HL-60 (cell line): ENCODE data around the gene COPE.

Experiments used
- DNase-seq, 2 experiments: peaks; one replicate each; pipeline ENCODE4 v3.0.0-alpha.2; 2010 to 2020; ENCODE audit warnings: low read depth in 1 of 2, low spot score in 1 of 2
- H3K27ac ChIP-seq: fragments of 250-450 bp; sonication (Bioruptor Pico); replicated peaks from 2 replicates; pipeline ENCODE4 v1.5.1; 2020; ENCODE audit warnings: mild to moderate bottlenecking, moderate library complexity
- H3K27me3 ChIP-seq: fragments of 250-450 bp; sonication (Bioruptor Pico); 2 replicates; pipeline ENCODE4 v1.5.1; 2021; ENCODE audit warnings: mild to moderate bottlenecking, moderate library complexity; ENCODE audit not compliant: insufficient read depth, poor library complexity, severe bottlenecking
- H3K4me3 ChIP-seq: replicated peaks from 2 replicates; pipeline ENCODE4 v1.5.1; 2011; ENCODE audit warnings: mild to moderate bottlenecking, control low read depth, low read length; ENCODE audit not compliant: insufficient read depth
- CTCF ChIP-seq: IDR thresholded peaks from one replicate; pipeline ENCODE4 v1.5.1; 2011; ENCODE audit warnings: low read length, control low read depth, inconsistent platforms; ENCODE audit not compliant: insufficient read depth
- GABPA ChIP-seq: IDR thresholded peaks from 2 replicates; pipeline ENCODE4 v1.6.1; 2012; ENCODE audit warnings: low read depth
- POLR2AphosphoS5 ChIP-seq: IDR thresholded peaks from 2 replicates; pipeline ENCODE4 v1.6.1; 2012; ENCODE audit warnings: low read depth
- REST ChIP-seq: IDR thresholded peaks from 2 replicates; pipeline ENCODE4 v1.6.1; 2012; ENCODE audit warnings: low read depth; ENCODE audit not compliant: insufficient replicate concordance
- SPI1 ChIP-seq: IDR thresholded peaks from 2 replicates; pipeline ENCODE4 v1.6.1; 2012; ENCODE audit warnings: low read depth, mild to moderate bottlenecking, borderline replicate concordance

The COPE gene

GRCh38 chr19:18942692-18943091, 23.5 kb upstream of the COPE start:
- peaks cover 3% of the 10 kb centered on the region for H3K27me3 ChIP-seq
- H3K27ac ChIP-seq, result no peak overlapping the region
- DNase-seq, result no peak
- TF ChIP-seq GABPA, result no peak
- no peak for TF ChIP-seq POLR2AphosphoS5
- no peak for TF ChIP-seq SPI1
- TF ChIP-seq CTCF, result no peak
- TF ChIP-seq REST, result no peak
- no peak overlapping the region for H3K4me3 ChIP-seq

DNA sequence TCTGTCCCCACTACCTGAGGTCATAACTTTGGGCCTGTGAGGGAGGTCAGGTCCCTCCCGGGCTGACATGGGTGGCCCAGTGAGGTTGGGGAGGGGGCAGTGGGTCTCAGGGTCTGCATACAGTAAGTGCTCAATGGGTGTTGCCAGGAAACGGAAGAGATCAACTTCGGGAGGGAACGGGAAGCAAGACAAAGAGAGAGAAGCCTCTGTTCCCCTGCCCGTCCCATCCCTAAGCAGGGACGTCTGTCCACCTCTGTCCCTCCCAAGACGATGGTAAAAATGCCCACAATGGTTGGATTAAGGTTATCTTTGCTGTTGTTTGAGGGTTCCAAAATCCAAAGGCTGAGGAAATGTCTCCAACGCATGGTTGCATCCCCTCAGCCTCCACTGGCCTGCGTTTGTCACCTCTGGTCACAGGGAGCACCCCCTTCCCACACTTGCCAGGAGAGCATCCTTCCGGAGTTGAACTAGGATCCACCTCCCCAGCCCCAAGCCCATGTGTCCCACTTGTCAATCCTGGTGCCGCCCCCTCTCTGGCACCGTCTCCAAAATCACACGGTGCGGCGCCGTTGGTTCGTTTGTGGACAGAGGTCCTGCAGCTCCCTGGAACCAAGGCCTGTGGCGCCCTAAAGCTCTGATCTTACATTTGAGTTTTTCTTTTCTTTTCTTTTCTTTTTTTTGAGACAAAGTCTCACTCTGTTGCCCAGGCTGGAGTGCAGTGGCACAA, 22.6 kb upstream of the COPE start:
- H3K4me3 ChIP-seq, result peak overlapping the region; percentile 23; the same call in 1 of the 2 replicates
- no peak overlapping the region for H3K27ac ChIP-seq
- no peak for TF ChIP-seq SPI1
- no peak for TF ChIP-seq GABPA
- no peak for TF ChIP-seq POLR2AphosphoS5
- no peak for TF ChIP-seq REST
- TF ChIP-seq CTCF, result no peak
- DNase-seq, result no peak
- peaks cover 3% of the 10 kb centered on the region for H3K27me3 ChIP-seq

GRCh38 chr19:18940769-18941627, 21.8 kb upstream of the COPE start, which contains the start of gene HOMER3:
Gene HOMER3 (minus strand): TSS chr19:18941217. CDS start chr19:18938982, 2,235 bp downstream.
- peak in 1 of 2 experiments; percentile 59 for DNase-seq
- Histone ChIP-seq H3K27me3 (peaks cover 3% of the 10 kb centered on the region), H3K27ac (peak within 1 kb of the TSS; percentile 46), H3K4me3 (peak within 1 kb of the TSS; percentile 85)
- TF ChIP-seq POLR2AphosphoS5, result 0 out of 2 replicates have a peak, but pooled peaks have one; percentile 16
- TF ChIP-seq SPI1, result no peak
